ENCODE results near the gene MORN1.

The MORN1 gene

DNA sequence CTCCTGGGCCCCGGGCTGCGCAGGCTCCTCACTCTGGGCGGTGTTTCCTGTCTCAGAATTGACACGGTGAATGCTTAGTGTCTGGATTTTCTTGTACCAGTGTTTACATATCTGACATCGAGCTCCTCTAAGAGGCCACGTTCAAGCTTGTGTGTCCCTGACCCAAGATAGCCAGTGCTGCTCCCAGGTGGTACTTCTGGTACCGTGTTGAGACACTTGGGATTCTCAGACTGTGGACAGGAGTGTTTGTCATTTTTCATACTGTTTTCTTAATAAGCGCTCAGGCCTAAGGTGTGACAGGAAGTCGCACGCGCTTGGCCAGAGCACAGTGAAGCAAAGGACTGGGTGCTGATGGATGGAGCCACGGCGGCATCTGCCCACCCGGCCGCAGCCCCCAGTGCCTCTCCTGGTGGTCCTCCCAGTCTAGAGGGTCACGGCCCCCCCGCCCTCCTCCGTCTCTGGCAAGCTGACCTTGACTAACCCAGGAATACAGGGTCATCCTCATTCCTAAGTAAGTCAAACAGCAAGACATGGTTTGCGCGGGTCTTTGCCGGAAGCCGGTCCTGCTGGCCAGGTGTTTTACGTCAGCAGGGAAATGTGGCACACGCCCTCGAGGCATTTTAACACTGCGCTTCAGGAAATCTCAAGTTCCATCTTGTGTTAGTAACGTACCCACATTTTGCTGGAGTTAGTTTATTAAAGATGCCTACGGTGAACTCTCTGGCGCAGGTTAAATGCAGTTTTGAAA lies 13.0 kb upstream of the MORN1 start:
- no peak for DNase-seq

DNA sequence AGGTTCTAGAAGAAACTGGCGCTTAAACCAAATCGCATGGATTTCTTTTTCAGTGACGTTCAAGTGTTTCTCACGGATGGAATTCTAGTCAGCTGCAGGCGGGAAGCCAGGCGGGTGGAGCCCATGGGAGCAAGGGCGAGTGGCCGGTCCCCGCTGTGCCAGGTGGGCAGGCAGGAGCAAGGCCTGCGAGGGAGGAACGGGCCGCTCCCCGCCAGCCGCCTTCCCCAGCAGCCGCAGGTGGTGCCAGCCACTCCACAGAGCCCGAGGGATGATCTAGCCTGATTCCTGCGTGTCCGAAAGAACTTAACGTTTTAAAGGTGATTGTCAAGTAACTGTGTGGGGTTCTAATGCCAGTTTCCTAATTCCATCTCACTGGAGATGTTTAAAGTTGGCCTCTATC lies 11.9 kb upstream of the MORN1 start:
- DNase-seq = no peak

DNA sequence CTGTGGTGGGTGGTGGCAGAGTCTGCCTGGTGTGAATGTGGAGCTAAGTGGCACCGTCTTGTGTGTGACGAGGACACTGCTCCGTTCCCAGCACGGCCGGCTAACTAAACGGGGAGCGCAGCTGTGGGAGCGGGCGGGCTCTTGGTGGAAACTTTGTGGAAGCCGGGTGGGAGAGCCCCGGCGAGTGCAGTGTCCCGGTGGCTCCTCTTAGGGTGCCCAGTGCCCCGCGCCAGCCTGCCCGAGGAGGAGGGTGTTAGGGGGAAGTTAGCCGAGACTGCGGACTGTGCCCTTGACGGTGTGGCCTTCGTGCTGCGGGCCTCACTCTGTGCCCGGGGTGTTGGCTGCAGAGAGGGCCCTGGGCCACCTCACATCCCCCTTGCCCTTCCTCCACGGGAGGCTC lies 11.1 kb upstream of the MORN1 start:
- no peak for DNase-seq

DNA sequence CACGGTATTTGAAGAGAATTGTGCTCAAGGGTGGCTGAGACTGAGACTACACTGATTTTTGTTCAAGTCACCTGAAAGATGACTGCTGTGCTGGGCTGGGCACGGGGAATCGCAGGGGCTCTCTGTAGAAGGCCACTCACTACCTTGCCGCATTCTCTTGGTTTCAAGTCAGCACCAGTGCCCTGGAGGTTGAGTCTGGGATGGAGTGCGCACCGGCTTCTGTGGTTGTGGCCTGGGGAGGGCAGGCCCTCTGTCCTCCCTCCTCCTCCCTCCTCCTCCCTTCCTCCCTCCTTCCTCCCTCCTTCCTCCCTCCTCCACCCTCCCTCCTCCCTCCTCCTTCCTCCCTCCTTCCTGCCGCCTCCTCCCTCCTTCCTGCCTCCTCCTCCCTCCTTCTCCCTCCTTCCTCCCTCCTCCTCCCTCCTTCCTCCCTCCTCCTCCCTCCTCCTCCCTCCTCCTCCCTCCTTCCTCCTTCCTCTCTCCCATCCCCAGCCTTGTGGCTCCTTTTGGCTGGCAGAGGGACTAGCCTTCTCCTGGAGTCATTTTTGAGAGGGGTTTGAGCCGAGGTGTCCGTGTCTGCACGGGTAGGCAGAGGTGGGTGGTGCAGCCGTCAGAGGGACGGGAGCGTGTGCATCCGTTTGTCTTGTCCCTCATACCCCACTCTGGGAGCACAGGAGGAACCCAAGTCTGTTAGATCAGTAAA lies 9.7 kb upstream of the MORN1 start:
- no peak for DNase-seq

DNA sequence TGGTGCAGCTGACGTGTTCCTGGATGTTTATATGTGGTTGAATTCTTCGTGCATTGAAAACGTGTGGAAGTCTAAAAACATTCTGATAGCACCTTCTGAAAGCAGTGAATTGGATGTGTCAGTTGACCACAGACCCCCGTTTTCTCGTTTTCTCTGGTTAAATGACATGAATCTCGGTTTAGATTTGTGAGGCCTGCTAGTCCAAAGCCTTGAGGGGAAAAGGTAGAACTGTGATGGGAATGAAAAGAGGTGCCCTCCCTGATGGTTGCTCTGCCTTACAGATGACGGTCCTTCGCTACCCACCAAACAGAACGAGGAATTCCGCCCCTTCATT lies 9.2 kb upstream of the MORN1 start:
- no peak for DNase-seq

DNA sequence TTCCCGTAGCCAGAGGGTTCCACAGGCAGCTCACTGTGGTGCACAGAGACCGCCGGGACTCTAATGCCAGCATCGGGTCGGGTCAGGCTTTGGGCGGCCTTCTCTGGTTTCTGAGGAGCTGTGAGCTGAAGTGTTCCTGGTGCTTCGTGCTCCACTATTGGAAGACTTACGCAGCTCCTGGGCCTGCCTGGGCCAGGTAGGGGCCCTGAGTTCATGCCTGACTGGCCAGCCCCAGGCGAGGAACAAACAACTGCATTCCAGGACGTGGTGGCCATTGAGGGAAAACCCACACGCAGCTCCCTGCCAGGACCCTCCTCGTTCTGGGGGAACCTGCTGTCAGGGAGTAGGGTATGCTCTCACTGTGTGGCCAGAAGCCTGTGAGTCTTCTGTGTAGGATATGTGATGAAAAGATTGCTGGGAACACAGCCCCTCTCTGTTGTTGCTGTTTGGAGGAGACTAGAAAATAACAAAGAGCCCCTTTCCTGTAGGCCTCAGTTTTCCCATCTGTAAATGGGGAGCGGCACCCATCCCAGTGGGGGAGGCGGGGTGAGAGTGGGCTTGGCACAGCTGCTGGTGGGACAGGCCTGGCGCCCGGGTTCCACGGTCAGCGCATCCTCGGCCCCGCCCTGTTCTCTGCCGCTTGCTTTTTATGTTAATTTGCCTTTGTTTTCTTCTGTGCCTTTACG lies 8.7 kb upstream of the MORN1 start:
- DNase-seq = no peak

DNA sequence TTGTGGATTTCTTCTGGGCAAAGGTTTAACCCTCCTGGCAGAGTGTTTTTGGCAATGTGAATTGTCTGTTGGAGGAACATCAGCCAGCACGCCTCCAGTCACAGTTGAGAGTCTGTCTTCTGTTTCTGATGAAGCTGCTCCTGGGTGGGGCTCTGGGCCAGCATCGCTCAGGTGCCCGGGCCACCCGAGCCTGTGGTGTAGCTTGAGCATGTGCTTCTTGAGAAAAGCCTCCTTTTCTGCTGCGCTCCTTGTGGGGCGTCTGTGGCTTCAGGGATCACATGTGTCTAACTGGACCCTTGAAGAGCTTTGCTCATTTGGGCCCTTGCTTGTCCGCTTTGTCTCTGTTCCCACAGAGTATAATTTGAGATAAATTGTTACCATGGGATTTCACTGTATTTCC lies 7.5 kb upstream of the MORN1 start:
- no peak for DNase-seq

DNA sequence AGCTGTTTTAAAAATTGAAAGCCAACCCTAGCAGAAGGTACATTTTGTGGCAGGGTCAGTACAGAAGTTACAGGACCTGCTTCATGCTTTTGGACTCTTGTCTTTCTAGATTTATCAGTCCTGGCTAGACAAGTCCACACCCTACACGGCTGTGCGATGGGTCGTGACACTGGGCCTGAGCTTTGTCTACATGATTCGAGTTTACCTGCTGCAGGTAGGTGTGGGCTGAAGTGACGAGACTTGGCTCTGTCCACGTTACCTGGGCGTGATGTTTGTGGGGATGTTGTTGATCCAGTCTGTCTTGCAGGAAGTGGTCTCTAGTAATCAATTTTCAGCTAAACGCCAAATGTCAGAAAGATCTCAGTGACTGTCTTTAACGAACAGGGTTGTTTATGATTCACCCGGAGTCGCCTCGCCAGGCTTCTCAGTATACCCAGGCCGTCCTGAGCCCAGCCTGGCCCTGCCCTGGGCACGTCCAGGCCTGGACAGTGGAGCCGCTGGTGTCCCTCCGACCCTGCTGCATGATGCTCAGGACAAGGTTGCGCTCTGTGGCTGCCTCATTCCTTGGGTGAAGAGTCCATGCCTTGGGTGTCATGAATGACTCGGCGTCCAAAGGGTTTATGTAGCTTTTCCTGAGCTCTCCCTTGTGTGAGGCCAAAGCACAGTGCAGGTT lies 5.8 kb upstream of the MORN1 start:
- no peak for DNase-seq

DNA sequence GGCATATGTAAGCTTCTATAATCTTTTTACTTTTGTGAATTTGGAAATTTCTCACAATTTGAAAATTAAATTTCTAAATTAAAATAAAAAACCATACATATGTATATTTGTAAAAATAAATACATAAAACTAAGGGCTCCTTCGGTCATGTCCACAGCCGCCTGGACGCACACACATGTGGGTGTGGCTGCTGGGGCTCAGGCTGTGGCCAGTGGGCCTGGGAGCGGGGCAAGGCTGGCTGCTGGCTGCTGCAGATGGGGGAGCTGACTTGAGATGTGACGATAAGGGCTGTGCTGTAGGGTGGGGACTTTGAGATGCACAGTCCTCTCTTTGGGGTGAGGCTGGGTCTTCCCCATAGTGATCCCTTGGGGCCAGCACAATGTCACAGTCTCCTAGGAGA lies 5.1 kb upstream of the MORN1 start:
- no peak for DNase-seq

DNA sequence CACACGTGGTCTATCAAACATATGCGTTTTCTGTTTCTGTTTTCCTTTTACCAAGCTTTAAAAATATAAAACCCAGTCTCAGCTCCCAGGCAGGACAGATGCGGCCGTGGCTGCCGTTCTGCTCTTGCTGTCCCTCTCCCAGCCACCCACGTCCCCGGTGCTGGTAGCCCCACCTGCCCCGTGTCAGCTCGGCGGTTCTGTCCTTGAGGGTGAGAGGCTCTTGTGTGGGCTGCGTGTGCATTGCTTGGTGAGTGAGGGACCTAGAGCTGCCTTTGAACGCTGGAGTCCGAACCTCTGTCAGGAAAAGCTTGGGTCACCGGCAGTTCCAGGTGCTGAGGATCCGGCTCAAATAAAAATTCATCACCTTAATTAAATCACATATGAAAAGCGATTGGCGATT lies 4.7 kb upstream of the MORN1 start:
- DNase-seq = no peak

DNA sequence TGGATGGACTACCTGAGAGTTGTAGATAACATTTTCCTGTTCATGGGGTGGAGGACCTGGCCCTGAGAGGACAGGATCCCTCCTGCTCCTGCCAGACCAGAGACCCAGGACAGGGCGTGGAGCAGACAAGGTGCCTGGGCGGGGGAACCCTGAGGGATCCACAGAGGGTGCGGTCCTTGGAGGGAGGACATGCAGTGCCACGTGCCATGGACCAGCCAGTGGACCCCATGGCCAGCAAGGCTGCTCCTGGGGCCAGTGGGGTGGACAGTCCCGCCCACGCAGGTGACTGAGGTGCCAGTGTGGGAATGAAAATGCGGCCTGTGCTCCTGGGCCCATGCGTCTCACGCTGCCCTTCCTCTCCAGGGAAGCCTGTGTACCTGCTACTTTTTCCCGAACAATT lies 3.9 kb upstream of the MORN1 start:
- DNase-seq = no peak

DNA sequence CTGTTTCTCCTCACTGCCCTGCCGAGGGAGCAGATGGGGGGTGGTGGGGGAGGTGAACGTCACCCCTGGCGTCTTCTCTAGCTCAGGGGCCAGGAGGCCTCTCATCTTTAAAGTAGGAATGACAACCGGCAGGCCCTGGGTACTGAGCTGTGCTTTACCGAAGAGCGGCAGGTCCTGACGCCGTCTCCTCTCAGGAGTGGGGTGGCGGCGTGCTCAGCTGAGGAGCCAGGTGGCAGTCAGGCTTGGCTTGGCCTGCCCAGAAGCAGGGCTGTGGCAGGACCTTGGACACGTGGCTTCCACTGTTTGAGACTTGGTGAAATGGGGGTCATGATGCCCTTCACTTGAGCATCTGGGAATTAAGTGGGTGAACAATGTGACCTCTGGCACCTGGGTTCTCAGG lies 3.4 kb upstream of the MORN1 start:
- no peak for DNase-seq

DNA sequence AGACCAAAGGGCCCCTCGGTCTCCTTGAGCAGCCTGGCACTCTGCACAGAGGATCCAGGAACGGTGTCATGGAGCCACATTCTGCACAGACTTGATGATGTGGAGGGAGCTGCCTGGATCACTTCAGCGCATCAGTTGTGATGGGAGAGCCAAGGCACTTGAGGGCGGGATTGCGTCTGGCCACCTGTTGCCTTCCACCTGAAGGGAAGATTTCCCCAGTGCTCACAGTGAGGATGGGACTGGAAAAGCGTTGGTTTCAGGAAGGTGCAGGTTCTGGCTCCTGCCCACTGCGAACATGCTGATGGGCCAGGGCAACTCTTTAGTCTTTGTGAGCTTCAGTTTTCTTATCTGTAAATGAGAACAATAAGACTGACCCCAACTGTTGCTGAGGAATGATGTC lies 2.9 kb upstream of the MORN1 start:
- DNase-seq = no peak

DNA sequence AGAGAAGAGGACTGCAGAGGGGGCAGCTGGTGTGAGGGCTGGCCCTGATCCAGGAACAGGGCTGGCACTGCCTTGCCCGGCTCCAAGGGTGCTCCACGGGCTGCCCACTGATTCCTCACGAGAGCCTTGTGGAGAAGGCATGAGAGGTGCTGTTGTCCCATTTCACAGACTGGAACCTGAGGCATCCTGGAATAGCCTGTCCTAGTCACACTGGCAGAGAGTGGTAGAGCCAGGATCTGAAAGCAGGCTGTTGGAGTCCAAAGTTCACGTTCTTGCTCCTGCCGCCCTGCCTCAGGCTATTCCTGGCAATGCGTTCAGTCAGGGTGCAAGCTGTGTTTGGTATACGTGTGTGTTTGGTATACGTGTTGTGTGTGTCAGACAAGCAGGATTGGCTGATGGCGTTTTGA lies 2.1 kb upstream of the MORN1 start:
- no peak for DNase-seq

DNA sequence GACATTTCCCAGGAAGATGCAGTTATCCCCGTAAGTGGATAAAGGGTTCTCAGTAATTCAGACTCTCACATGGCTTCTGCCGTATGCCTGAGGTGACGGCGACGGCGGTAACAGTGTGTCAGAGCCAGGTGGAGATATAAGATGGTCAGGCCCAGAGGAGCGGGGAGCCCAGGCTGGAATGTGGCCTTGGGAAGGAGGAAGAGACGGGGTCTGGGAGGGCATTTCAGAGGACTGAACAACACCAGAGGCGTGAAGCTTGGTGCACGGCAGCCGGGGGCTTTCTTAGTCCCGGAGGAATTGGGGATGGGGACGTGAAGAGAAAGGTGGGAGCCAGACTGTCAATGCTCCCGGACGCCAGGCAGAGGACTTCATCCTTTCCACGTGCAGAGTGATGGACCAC lies 1.3 kb upstream of the MORN1 start:
- no peak for DNase-seq

DNA sequence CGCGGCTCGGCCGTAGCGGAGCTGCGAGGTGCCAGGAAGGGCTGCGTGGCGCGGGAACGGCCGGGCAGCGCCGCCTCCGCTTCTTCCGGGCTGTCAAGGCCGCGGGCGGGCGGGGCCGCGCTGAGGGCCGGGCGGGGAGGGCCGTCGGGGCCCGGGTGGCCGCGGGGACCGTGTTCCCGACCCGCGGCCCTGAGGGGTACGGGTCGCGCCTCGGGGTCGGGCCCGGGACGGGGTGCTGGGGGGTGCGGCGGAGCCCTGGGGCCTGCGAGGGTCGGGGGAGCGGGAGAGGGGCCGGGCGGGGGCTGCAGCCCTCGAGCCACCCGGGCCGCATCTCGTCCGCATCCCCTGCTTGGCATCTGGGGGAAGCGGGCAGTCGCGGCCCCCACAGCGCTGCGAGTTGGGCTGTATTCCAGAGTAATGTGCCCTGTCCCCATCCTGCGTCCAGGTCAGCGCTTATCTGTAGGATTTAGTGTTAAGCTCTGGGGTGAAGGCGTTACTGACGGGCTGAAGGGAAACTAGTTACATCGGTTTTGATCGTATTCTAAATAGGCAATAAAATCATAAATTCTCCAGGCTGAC lies 666 bp upstream of the MORN1 start:
- no peak for DNase-seq

DNA sequence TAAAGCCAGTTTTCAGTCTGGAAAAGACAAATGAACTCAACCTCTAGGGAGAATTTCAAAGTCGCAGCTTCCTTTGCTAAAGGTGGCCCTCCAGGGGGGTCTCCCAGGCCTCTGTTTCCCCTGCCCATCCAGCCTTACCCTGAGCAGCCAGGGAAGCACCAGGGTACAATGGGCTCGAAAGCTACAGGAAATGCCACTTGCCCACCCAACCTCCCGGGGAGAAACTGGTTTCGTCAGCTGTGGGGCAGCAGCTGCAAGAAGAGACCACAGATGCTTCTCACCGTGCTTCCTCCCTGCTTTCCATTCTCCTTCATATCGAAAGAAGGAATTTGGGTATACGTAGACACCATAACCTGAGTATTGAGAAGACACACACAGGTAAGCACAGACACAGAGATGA lies 1.7 kb downstream of the MORN1 start:
- DNase-seq = no peak

DNA sequence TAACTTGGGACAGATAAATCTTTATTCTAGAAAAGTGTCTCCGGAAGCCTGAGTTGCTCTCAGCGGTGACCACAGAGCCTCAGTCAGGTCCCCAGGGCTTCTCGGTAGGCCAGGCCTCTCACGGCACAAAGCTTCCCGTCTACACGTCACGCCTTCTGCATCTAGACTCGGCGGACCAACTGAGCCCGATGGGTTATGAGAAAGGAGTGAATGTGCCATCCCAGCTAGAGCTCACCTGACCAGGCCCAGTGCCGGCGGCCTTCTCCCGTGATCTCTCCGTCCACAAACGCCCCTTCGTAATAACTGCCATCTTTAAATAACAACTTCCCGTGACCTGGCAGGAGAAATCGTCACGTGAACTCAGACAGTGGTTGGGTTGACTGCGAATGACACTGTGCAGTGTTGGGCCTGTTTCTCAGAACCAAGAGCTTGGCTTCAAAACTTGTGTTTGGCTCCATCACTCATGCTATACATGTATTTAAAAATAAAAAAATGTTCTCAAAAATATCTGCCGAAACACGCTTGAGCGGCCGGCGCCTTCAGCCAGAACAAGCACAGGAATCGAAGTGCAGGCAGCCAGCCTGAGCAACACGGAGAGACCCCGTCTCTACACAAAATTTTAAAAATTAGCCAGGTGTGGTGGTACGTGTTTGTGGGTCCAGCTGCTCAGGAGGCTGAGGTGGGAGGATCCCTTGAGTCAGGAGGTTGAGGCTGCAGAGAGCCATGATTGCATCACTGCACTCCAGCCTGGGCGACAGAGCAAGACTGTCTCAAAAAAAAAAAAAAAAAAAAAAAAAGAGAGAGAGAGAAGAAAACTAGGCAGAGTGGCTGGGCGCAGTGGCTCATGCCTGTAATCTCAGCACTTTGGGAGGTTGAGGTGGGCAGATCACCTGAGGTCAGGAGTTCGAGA lies 3.1 kb downstream of the MORN1 start:
- DNase-seq = no peak

DNA sequence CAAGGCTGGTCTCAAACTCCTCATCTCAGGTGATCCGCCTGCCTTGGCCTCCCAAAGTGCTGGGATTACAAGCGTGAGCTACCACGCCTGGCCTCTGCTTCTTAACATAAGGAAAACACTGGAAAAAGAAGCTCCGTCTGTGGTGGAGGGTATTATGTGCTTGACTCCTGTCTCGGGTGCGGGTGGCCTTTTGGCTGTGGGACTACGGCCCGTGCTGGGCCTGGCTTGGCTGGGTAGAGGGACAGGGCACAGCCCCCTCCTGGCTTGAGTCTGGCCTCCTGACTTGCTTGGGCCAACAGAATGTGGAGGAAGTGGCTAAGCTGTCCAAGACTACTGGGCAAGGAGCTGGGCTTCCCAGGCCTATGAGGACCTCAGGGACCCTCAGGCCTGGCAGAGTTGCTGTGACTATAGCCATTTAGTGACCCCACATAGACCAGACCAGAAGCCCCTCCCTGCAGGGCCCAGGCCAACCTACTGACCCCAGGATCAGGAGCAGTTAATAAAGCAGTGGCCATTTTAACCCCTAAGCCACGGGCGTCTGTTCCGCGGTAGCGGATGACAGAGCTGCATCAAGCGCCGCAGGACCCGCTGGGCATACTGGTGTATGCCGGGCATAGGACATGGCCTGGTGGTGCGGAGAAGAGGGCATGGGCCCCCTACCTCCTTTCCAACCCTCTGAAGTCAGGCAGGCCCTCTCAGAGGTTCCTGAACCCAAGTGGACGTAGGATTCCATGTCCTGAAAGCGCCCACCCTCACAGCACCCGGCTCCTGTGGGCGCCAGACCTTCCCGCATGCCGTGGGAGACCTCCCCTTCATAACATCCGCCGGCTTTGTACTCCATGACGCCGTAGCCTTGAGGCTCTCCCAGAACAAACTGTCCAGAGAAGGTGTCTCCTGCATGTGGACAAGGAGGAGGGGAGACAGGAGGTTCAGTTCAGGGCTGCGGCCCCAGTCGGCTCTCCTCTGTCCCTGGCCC lies 4.4 kb downstream of the MORN1 start:
- no peak for DNase-seq

DNA sequence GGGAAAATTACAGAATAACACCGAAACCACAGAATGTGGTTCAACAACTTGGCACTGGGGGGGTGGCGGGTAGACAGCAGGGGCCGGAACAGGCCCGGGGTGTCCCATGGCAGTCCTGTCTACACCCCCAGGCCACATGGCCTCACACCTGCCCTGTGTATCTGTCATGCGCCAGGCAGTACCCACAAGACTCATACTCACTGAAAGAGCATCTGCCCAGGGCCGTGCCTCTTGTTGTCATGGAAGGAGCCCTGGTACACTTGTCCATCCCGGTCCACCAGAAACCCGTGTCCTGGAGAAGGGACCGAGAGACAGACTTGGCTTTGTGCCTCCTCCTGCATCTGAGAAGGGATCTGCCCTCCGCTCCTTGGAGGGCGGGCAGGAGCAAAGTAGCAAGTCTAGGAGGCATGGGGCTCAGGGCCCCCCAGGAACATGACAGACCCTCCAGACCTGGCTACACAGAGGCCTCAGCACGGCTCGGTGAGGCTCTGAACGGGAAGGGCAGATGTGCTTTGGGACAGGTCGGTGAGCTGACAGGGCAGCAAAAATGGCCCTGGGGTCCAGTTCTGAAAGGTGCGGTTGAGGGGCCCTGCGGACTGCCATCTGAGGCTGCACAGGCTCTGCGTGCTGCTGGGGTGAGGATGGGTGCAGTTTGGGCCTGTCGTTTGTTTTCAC lies 5.6 kb downstream of the MORN1 start:
- DNase-seq = no peak

All from SHP77 treated with DMSO at 0.1 percent for 48 hours (cell line).